Globus pallidus (tissue), 1 donor: ENCODE results near the gene STXBP5L.
"Not testable (repeated sequence)": the region's sequence is repeated elsewhere in the genome, so short reads cannot be mapped to it uniquely, and the experiment has no call there.

Source experiments
- DNase-seq: peaks from one replicate; pipeline ENCODE4 v3.0.0-alpha.2; 2015; ENCODE audit warnings: low spot score

The STXBP5L gene

GRCh38 chr3:121063628-121064027 is 155.6 kb downstream of the STXBP5L start:
- no peak for DNase-seq

GRCh38 chr3:121064121-121064520 is 156.1 kb downstream of the STXBP5L start:
- no peak for DNase-seq

- no peak for DNase-seq
Observed at GRCh38 chr3:121072133-121072532, 164.1 kb downstream of the STXBP5L start.

- DNase-seq, result no peak
Observed at GRCh38 chr3:121073011-121073410, 165.0 kb downstream of the STXBP5L start.

- DNase-seq, result no peak
Observed at GRCh38 chr3:121075191-121075590, 167.2 kb downstream of the STXBP5L start.

- not testable (repeated sequence) for DNase-seq
Observed at GRCh38 chr3:121078378-121079101, 170.5 kb downstream of the STXBP5L start.

- no peak for DNase-seq
Observed at GRCh38 chr3:121096953-121097352, 188.9 kb downstream of the STXBP5L start.

GRCh38 chr3:121111086-121111485 is 203.1 kb downstream of the STXBP5L start:
- not testable (repeated sequence) for DNase-seq

GRCh38 chr3:121111914-121112612 is 204.1 kb downstream of the STXBP5L start:
- DNase-seq, result no peak

- no peak for DNase-seq
Observed at GRCh38 chr3:121126033-121126706, 218.2 kb downstream of the STXBP5L start.

GRCh38 chr3:121126707-121127035 is 218.7 kb downstream of the STXBP5L start:
- DNase-seq, result no peak

- DNase-seq, result no peak
Observed at GRCh38 chr3:121152573-121152972, 244.6 kb downstream of the STXBP5L start.

GRCh38 chr3:121153851-121154250 is 245.8 kb downstream of the STXBP5L start:
- DNase-seq, result no peak

GRCh38 chr3:121155028-121155427 is 247.0 kb downstream of the STXBP5L start:
- DNase-seq, result no peak

- no peak for DNase-seq
Observed at GRCh38 chr3:121165397-121165837, 257.4 kb downstream of the STXBP5L start.

- no peak for DNase-seq
Observed at GRCh38 chr3:121167374-121168139, 259.6 kb downstream of the STXBP5L start.

- DNase-seq, result no peak
Observed at GRCh38 chr3:121175083-121175482, 267.1 kb downstream of the STXBP5L start.

- DNase-seq, result not testable (repeated sequence)
Observed at GRCh38 chr3:121190626-121191025, 282.6 kb downstream of the STXBP5L start.

- no peak for DNase-seq
Observed at GRCh38 chr3:121202573-121202972, 294.6 kb downstream of the STXBP5L start.

- DNase-seq, result no peak
Observed at GRCh38 chr3:121223116-121223515, 315.1 kb downstream of the STXBP5L start.

GRCh38 chr3:121228971-121229370 is 321.0 kb downstream of the STXBP5L start:
- DNase-seq, result no peak

GRCh38 chr3:121230194-121230593 is 322.2 kb downstream of the STXBP5L start:
- not testable (repeated sequence) for DNase-seq
